GOT3 (cell line): ENCODE data around the gene PRUNE1.

ENCODE experiments used
- DNase-seq: peaks from one replicate; lab custom pipeline; 2025; ENCODE audit warnings: mixed read lengths; lab: John Stamatoyannopoulos, UW

PRUNE1 gene

GRCh38 chr1:151007853-151008243 is 401 bp upstream of the PRUNE1 start:
- DNase-seq, result no peak

- no peak for DNase-seq
Measured at GRCh38 chr1:151009206-151009587, 948 bp downstream of the PRUNE1 start.

GRCh38 chr1:151009674-151010345 is 1.6 kb downstream of the PRUNE1 start:
- no peak for DNase-seq

DNA sequence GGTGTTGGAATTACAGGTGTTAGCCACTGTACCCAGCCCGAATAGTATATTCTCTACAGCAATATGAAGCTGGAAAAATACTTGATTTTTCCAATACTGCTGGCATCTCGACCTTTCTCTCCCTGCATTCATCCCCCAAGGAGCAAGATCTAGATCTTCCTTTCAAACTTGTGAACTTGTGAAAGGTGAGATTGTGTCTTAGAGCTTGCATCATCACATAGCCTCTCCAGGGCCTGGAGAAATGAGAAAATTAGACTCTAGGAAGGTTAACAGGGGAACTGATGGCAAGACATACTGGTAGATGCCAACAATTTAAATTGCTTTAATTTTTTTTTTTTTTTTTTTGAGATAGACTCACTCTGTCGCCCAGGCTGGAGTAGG is 2.1 kb downstream of the PRUNE1 start:
- DNase-seq, result no peak

DNA sequence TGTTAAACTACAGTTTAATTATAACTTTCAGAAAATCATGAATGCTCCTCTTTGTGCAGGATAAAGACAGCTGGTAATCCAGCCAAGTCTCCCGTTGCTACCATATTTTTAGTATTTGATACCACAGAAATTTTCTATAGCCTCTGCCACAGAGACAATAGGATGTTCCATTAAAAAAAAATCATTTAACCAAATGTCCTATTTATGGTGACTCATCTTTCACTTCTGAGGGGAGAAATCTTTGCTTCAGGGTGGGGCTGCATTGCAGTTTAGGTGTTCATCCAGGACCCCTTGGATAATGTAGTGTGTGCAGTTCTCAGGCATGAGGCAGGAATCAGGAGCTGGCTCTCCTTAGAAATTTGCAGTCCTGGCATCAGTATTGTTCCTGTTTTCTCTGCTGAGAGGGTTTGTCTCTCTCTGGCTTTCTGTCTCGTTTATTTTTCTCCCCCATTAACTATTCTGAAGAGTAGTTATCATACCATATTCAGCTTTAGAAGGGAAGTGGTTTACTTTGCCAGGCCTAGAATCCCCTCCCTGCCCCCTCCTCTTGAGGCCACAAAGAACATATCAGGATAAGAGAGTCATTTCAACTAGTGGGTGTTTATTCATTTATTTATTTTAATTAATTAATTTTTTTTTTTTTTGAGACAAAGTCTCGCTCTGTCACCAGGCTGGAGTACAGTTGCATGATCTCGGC is 3.1 kb downstream of the PRUNE1 start:
- DNase-seq, result no peak

DNA sequence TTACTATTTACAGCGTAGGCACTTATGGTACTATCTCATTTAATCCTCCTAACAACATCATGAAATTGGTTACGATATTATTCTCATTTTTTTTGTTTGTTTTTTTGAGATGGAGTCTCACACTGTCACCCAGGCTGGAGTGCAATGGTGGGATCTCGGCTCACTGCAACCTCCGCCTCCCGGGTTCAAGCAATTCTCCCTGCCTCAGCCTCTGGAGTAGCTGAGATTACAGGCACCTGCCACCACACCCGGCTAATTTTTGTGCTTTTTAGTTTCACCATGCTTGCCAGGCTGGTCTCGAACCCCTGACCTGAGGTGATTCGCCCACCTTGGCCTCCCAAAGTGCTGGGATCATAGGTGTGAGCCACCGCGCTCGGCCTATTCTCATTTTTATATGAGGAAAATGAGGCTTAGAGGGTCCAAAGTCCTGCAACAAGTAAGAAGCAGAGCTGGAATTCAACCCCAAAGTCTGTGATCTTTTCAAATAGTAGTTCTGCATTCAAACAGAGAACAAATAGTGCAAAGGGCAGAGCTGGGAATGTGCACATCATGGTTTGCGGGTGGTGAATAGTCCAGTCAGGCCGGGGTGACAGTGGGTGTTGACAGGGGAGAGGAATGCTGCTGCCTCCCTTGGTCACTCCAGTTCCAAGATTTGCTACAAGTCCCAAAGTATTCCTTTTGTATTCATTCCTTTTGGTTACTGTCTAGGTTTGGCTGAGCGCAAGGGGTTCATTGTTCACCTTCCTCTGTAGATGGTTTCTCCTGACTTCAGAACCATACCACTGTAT is 4.6 kb downstream of the PRUNE1 start:
- DNase-seq, result no peak

- DNase-seq, result no peak
Measured at GRCh38 chr1:151013518-151013917, 5.3 kb downstream of the PRUNE1 start.

DNA sequence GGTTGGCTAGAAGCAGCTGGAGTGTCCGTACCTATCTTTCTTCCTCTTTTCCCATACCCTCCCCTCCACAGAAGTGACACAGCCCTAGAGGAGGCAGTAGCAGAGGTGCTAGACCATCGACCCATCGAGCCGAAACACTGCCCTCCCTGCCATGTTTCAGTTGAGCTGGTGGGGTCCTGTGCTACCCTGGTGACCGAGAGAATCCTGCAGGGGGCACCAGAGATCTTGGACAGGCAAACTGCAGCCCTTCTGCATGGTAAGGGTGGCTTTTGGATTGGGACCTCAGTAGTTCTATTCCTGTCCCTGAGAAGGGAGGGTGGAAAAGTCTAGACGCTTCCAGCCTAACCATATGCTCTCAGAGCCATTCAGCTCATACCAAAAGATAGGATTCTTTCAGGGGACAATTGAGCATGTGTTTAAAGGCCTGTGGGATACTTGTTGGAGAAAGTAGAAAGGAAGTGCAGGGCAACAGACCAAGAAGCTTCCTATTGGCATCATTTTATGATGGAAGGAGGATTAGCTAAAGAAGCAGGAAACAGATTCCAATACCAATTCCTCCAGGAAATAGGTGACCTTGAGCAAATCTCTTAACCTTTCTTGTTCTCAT is 16.4 kb downstream of the PRUNE1 start:
- DNase-seq, result no peak

DNA sequence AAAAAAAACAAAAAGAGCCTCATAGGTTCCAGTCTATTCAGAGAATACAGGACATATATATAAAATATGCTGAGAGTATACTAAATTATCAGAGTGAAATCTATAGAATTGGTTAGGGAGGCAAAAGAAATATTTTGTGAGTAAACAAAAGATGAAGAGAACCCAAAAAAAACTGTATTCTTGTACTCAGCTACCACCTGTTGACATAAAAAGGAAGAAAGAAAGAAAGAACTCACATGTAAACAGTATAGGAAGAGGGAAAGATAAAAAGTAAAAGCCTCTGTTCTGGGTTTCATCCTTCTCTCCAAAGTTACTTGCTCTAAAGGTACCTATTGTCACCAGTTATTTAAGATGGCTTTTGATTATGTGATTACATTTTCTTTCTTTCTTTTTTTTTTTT is 18.2 kb downstream of the PRUNE1 start:
- DNase-seq, result no peak

DNA sequence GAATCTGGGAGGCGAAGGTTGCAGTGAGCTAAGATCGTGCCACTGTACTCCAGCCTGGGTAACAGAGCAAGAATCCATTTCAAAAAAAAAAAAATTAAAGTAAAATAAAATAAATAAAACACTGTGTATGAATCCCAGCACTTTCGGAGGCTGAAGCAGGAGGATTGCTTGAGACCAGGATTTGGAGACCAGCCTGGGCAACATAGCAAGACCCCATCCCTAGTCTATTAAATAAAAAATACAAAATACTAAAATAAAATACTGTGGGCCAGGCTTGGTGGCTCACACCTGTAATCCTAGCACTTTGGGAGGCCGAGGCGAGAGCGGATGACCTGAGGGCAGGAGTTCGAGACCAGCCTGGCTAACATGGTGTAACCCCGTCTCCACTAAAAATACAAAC is 23.9 kb downstream of the PRUNE1 start:
- DNase-seq, result no peak

- no peak for DNase-seq
Measured at GRCh38 chr1:151035167-151035566, 26.9 kb downstream of the PRUNE1 start.

DNA sequence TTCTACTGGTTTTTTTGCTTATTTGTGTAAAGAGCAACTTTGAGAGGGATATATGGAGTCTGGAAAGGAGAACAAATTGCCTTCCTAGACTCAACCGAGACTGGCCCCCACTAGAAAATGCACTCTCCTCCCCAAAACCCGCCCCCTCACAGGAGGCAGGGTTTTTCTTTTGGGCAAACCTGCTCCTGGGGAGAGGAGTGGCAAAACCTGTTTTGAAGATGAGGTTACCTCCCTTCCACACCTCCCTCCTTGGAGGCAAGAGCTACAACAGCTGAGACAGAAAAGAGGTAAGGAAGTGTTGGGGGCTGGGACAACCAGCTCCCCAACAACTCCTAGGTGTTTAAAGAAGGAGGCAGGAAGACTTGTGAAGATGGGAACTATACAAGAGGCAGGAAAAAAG is 28.1 kb downstream of the PRUNE1 start, which contains the start of gene BNIPL:
TSS of gene BNIPL (plus strand) at position 231 of the 400 bp plus-strand sequence. CDS start at position 371, 140 bp downstream.
- DNase-seq, result no peak

- no peak for DNase-seq
Measured at GRCh38 chr1:151037032-151037431, 28.8 kb downstream of the PRUNE1 start.

- DNase-seq, result no peak
Measured at GRCh38 chr1:151039521-151039920, 31.3 kb downstream of the PRUNE1 start.

GRCh38 chr1:151043163-151043562 is 34.9 kb downstream of the PRUNE1 start:
- no peak for DNase-seq

DNA sequence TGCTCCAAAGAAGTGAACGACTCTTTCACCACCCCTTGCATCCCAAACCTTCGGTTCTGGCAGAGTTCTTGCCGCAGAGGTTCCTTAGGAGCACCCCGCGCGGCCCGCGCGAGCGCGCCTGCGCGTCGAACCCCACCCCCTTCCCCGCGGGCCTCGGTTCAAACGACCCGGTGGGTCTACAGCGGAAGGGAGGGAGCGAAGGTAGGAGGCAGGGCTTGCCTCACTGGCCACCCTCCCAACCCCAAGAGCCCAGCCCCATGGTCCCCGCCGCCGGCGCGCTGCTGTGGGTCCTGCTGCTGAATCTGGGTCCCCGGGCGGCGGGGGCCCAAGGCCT is 39.3 kb downstream of the PRUNE1 start, which contains the start of gene C1orf56:
TSS of gene C1orf56 (plus strand) at position 161 of the 334 bp plus-strand sequence. CDS start at position 258, 97 bp downstream.
- DNase-seq, result no peak

DNA sequence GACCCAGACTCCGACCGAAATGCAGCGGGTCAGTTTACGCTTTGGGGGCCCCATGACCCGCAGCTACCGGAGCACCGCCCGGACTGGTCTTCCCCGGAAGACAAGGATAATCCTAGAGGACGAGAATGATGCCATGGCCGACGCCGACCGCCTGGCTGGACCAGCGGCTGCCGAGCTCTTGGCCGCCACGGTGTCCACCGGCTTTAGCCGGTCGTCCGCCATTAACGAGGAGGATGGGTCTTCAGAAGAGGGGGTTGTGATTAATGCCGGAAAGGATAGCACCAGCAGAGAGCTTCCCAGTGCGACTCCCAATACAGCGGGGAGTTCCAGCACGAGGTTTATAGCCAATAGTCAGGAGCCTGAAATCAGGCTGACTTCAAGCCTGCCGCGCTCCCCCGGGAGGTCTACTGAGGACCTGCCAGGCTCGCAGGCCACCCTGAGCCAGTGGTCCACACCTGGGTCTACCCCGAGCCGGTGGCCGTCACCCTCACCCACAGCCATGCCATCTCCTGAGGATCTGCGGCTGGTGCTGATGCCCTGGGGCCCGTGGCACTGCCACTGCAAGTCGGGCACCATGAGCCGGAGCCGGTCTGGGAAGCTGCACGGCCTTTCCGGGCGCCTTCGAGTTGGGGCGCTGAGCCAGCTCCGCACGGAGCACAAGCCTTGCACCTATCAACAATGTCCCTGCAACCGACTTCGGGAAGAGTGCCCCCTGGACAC is 39.8 kb downstream of the PRUNE1 start:
- DNase-seq, result peak; percentile 50

DNA sequence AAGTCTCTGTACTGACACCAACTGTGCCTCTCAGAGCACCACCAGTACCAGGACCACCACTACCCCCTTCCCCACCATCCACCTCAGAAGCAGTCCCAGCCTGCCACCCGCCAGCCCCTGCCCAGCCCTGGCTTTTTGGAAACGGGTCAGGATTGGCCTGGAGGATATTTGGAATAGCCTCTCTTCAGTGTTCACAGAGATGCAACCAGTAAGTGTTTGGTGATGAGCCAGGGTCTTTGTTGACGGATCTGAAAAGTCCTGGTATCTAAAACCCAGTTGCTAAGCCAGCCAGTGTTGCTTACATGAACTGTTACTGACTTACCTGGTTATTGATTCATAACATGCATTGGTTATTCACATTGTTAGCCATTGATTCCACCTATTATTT is 40.4 kb downstream of the PRUNE1 start:
- DNase-seq, result no peak

DNA sequence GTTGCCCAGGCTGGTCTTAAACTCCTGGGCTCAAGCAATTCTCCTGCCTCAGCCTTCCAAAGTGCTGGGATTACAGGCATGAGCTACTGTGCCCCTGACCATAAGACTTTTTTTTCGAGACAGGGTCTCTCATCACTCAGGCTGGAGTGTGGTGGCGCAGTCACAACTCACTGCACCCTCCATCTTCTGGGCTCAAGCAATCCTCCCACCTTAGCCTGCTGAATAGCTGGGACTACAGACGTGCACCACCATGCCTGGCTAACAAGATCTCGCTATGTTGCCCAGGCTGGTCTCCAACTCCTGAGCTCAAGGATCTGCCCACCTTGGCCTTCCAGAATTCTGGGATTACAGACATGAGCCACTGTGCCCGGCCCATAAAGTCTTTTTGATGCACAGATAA is 41.2 kb downstream of the PRUNE1 start:
- DNase-seq, result no peak

DNA sequence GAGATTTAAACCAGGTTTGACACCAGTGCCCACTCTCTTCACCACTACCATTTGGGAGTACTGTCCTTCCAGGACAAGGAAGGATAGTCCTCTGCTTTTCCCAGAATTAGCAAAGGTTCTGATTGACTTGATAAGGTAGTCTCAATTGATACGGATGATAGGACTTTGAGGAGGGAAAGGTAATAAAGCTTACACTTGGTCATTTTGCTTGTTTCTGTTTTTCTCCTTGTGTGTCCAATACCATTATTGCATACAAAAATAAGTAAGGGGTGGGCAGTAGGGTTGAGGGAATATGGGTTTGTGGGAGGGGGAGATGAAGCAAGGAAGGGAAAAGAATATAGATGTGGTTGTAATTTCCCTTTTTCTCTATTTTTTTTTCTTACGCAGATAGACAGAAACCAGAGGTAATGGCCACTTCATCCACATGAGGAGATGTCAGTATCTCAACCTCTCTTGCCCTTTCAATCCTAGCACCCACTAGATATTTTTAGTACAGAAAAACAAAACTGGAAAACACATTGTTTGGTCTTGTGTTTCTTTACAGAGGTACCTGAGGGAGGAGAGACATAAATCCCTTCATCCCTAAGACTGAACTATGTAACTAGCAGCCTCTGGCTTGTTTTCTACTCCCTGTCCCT is 41.9 kb downstream of the PRUNE1 start:
- DNase-seq, result no peak

DNA sequence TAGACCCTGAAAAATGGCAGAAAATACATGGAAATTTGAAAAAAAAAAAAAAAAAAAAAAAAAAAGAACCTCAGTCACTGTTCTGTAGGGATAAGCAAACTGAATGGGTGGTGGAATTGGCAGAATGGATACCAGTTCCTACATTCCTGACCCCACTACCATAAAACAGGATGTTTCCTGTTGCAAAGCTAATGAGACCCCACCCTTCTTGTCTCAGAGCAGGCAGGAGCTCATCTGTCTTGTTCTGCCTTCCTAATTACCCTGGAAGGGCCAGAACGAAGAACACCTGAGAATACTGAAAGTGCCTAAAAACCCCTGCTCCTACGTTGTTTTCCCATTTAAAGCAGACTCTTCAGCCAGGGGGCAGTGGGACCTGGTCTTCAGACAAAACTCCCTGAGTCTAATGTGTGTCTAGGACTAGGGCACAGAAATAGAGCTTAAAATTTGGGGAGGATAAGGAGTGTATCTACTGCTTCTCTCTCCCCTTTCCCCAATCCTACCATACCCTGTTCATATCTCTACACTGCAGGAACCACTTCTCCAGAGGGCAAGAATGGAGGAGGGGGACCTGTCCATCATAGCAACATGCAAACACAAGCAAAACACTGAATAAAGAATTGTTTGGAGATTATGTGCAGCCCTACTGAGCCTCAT is 43.2 kb downstream of the PRUNE1 start:
- DNase-seq, result no peak
